Esophagus squamous epithelium (tissue), 4 donors: ENCODE data around the gene SMIM14.

Source experiments
- POLR2A ChIP-seq, 4 donors: fragments of 450-650 bp; IDR thresholded peaks; one replicate each; pipeline ENCODE4 v1.6.1; 2017; ENCODE audit warnings: antibody characterized with exemption in 4 of 4, mild to moderate bottlenecking in 4 of 4, moderate library complexity in 3 of 4
- TF ChIP-seq, protein P1 (sequence below), 6 experiments: fragments of 450-650 bp in 4 of 6; fragments of 200-600 bp in 2 of 6; sonication (generic) in 2 of 6; IDR thresholded peaks; one replicate each; pipeline ENCODE4 v1.5.1; 2016 to 2019; ENCODE audit warnings: antibody characterized with exemption in 6 of 6, mild to moderate bottlenecking in 4 of 6, moderate library complexity in 4 of 6

DNA sequence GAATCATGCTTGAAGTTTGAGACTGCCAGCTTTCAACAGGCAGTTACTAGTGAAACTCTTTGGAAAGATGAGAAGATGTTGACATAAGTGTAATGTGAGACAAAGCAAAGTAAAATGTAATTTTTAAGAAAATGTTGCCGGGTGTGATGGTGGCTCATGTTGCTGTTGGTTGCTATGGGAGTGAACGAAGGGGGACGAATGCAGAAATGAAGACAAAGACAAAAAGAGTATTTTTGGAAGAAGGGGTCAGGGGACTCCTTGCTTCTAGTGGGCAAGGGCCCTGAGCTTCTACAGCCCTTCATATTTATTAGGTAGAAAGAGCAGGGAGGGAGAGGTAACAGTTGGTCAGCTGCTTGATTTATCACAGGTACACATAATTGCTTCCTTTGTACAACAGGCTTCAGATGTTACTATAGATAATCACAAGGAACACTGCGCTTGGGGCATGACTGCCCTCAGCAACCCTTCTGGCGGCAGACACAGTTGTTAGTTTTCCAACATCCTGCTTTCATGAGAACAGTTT, 99.5 kb downstream of the SMIM14 start:
- TF ChIP-seq, protein P1, sequence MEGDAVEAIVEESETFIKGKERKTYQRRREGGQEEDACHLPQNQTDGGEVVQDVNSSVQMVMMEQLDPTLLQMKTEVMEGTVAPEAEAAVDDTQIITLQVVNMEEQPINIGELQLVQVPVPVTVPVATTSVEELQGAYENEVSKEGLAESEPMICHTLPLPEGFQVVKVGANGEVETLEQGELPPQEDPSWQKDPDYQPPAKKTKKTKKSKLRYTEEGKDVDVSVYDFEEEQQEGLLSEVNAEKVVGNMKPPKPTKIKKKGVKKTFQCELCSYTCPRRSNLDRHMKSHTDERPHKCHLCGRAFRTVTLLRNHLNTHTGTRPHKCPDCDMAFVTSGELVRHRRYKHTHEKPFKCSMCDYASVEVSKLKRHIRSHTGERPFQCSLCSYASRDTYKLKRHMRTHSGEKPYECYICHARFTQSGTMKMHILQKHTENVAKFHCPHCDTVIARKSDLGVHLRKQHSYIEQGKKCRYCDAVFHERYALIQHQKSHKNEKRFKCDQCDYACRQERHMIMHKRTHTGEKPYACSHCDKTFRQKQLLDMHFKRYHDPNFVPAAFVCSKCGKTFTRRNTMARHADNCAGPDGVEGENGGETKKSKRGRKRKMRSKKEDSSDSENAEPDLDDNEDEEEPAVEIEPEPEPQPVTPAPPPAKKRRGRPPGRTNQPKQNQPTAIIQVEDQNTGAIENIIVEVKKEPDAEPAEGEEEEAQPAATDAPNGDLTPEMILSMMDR (IDR thresholded peaks at IDR 0.05), result no peak
- TF ChIP-seq POLR2A (IDR thresholded peaks at IDR 0.05), result no peak
